HG03103 (cell line): ENCODE data around the gene NOC3L.
"Not testable (repeated sequence)": the region's sequence is repeated elsewhere in the genome, so short reads cannot be mapped to it uniquely, and the experiment has no call there.

ENCODE experiments used
- ATAC-seq: cut with Tn5 transposase; IDR thresholded peaks from one replicate; pipeline ENCODE4 v1.9.1; 2021; ENCODE audit warnings: low read depth; ENCODE audit not compliant: unreplicated experiment

Gene NOC3L

GRCh38 chr10:94363251-94363565 is 469 bp upstream of the NOC3L start:
- ATAC-seq = peak; percentile 7

- ATAC-seq = no peak
These were observed 1.5 kb downstream of the NOC3L start for GRCh38 chr10:94361171-94361794.

GRCh38 chr10:94358480-94358879 is 4.3 kb downstream of the NOC3L start:
- no peak for ATAC-seq

GRCh38 chr10:94357193-94357592 is 5.5 kb downstream of the NOC3L start:
- ATAC-seq = no peak

- ATAC-seq = no peak
These were observed 6.9 kb downstream of the NOC3L start for GRCh38 chr10:94355841-94356240.

- ATAC-seq = no peak
These were observed 9.4 kb downstream of the NOC3L start for GRCh38 chr10:94353336-94353735.

- no peak for ATAC-seq
These were observed 11.7 kb downstream of the NOC3L start for GRCh38 chr10:94351089-94351488.

GRCh38 chr10:94350500-94350899 is 12.2 kb downstream of the NOC3L start:
- ATAC-seq = not testable (repeated sequence)

DNA sequence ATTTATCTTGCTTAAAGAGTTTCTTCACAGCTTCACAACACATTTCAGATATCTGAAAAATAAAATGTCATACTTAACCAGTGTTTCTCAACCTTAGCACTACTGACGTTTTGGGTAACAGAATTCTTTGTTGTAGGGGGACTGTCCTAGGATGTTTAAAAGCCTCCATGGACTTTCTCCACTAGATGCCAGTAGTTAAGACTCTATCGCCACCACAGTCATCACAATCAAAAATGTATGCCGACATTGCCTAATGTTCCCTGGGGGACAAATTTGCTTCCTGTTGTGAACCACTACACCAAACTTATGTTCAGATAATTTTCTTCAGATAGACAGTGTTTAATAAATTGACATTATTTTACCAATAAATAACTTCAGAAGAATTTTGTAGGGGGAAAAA is 13.4 kb downstream of the NOC3L start:
- ATAC-seq = no peak

- ATAC-seq = peak; percentile 95
These were observed 18.1 kb downstream of the NOC3L start for GRCh38 chr10:94344522-94345122.

- ATAC-seq = no peak
These were observed 19.6 kb downstream of the NOC3L start for GRCh38 chr10:94343151-94343550.

GRCh38 chr10:94334857-94335256 is 27.9 kb downstream of the NOC3L start:
- no peak for ATAC-seq

GRCh38 chr10:94333051-94333450 is 29.7 kb downstream of the NOC3L start:
- no peak for ATAC-seq

DNA sequence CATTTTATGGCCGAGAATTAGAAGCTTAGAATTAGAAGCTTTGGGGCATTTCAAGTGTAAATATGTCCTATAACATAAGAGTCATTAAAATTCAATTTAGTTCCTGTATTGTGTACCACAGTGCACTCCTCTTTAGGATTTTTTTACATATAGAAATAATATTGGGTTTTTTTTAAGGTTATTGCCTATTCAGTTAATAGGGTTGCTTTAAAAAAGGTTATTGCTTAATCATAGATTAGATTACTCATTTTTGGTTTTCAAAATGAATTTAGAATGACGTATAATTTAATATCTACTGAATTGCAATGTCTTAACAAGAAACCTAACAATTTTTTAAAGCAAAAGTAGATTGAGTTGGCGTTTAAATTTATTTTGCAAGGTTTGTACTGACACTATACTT is 34.1 kb downstream of the NOC3L start:
- ATAC-seq = no peak

- ATAC-seq = no peak
These were observed 35.1 kb downstream of the NOC3L start for GRCh38 chr10:94327649-94328048.

DNA sequence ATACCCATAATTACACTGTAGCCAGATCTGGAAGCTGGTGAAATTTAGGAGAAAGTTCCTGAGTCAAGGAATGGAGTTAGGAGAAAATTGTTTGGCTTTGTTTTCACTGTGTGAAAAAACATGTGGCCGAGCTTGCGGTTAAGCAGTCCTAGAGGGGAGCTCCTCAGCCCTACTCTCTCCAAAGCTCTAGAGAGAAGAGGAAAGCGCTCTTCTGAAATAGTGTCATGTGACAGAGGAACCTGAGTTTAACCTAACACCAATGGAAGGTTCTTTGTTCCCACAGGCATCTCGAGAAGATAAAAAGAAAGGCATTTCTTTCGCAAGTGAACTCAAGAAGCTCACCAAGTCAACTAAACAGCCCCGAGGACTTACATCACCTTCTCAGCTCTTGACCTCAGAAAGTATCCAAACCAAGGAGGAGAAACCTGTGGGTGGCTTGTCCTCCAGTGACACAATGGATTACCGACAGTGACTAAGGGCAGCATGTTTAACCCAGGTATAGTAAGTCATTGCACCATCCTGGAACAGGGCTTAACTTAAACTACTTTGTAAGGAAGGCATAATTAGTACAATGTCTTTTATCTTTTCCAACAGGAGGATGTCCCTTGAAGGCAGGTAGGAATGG is 38.0 kb downstream of the NOC3L start:
- no peak for ATAC-seq

DNA sequence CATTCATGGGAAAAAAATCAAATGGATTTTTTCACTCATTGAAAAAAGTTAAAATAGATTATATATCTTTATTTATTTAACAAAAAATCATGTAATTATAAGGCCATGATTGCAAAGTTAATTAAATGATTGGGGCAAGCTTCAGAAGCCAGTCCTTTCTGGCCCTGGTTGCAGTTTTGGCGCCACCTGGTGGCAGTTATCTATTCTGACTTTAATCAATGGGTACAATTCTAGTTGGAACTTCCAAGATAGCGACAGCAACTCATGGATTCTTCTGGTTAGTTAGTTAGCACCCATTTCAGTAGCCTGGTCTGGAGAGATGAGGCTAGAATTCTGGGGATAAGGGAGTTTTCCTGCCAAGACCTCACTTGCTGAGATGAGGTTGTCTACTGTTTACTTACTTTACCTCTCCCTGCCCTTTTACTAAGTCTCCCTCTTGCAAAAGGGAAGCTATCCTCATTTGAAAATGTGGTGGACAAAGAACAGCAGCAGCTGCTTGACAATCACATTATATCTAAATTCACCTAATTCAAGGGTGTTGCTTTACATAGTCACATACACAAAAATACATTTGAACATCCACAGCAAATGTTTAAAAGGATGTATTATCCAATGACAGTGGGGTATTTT is 42.3 kb downstream of the NOC3L start:
- ATAC-seq = no peak

- ATAC-seq = no peak
These were observed 46.2 kb downstream of the NOC3L start for GRCh38 chr10:94316560-94316959.

DNA sequence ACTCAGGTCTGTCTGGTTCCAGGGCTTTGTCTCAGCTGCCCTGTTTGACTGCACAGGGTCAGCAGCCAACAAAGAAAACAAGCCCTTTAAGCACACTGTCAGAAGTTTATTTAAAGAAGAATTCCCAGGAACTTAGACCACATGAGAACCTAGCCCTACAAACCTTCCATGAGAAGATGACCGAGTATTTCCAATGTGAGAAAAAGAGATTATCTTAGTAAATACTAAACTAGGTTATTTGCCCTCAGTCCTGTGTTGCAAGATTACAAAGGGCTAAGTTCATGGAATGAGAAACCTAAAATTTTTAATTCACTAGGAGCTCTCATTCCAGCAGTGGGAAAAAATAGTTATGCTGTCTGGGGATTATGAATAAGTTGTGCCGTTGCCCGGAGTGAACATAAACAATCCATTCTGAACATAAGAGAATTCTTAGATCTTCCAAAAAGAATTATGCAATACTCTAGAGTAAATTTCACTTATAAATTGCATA is 46.7 kb downstream of the NOC3L start:
- ATAC-seq = no peak

GRCh38 chr10:94315024-94315451 is 47.7 kb downstream of the NOC3L start:
- no peak for ATAC-seq

DNA sequence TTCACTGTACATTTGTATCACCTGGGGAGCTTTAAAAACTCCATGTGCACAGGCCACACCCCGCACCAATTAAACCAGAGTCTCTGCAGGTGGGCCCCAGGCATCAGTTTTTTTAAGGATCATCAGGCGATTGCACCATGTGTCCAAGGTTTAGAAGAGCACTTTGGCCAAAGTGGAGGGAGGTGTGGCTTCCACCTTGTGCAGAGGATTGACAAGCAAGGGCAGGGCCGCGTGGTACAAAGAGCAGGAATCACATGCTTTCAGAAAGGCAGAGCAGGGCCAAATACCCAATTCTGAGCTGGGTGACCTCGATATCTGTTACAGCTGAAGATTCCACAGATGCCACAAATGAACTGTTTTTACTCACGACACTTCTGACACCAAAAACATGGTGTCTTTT is 52.4 kb downstream of the NOC3L start:
- ATAC-seq = no peak

DNA sequence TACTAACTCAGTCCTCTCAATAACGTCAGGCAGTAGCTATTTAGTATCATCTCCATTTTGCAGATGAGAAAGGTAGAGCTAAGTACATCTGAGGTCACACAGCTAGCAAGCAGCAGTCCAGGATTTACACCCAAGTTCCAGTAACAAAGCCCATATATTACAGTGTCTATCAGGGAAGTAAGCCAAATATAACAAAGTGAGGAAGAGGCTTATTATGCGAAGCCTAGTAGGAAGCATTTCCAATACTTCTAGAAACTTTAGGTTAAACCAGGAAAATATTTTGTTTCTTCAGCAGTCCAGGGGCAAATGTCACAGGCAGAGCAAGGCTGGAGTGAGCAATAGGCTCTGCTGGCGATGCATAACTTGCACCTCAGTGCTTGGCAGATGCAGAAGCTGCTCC is 53.9 kb downstream of the NOC3L start:
- ATAC-seq = no peak
